NK-92 treated with Interleukin-12 subunit alpha and Interleukin-12 subunit beta, amount 100 ng/mL, for 24 hours (cell line): ENCODE results near the gene KPTN.
"Not testable (repeated sequence)": the region's sequence is repeated elsewhere in the genome, so short reads cannot be mapped to it uniquely, and the experiment has no call there.

Experiments used
- DNase-seq: peaks from one replicate; lab custom pipeline; 2025; lab: John Stamatoyannopoulos, UW

The KPTN gene

GRCh38 chr19:47491358-47492136 is 7.5 kb upstream of the KPTN start:
- no peak for DNase-seq

GRCh38 chr19:47490847-47491246 is 6.8 kb upstream of the KPTN start:
- no peak for DNase-seq

GRCh38 chr19:47490031-47490430 is 6.0 kb upstream of the KPTN start:
- no peak for DNase-seq

GRCh38 chr19:47489072-47489914 is 5.3 kb upstream of the KPTN start:
- DNase-seq: no peak

- no peak for DNase-seq
Measured at GRCh38 chr19:47487551-47488515, 3.8 kb upstream of the KPTN start.

- no peak for DNase-seq
Measured at GRCh38 chr19:47486900-47487299, 2.9 kb upstream of the KPTN start.

- DNase-seq: not testable (repeated sequence)
Measured at GRCh38 chr19:47486220-47486619, 2.2 kb upstream of the KPTN start.

- no peak for DNase-seq
Measured at GRCh38 chr19:47485210-47485609, 1.2 kb upstream of the KPTN start.

GRCh38 chr19:47483200-47483599 is 819 bp downstream of the KPTN start:
- DNase-seq: no peak

GRCh38 chr19:47481460-47482052 is 2.5 kb downstream of the KPTN start:
- DNase-seq: no peak

- DNase-seq: no peak
Measured at GRCh38 chr19:47480658-47481057, 3.4 kb downstream of the KPTN start.

DNA sequence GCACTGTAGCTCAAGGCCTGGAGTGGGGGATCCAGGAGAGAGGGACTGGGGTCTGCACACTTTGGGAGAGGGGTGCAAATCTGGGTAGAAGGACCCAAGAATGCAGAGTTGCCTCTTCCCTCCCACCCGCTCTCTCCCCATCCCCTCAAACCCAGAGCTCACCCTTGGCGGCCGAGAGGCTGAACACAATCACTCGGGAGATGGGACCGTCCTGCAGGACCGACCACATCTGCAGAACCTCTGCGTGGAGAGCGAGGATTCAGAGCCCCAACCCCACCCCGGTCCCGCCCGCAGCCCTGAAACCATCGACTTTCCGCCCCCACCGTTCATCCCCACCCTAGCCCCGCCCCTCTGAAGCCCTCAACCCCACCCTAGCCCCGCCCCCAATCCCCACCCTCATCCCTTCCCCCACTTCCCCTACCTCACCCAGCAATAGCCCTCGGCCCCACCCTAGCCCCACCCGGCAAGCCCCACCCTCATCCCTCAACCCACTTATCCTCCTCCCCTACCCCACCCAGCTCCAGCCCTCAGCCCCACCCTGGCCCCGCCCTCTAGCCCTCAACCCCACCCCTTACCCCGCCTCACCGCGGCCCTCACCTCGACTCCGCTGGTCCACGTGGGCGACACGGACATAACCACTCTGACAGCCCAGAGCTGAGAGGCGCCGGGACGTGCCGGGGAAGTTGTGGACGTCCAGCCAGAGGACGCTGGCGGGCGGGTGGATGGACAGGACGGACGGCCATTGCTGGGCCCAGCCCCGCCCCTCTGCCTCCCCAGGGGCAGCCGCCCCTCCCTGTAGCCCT is 4.1 kb downstream of the KPTN start:
- DNase-seq: no peak

DNA sequence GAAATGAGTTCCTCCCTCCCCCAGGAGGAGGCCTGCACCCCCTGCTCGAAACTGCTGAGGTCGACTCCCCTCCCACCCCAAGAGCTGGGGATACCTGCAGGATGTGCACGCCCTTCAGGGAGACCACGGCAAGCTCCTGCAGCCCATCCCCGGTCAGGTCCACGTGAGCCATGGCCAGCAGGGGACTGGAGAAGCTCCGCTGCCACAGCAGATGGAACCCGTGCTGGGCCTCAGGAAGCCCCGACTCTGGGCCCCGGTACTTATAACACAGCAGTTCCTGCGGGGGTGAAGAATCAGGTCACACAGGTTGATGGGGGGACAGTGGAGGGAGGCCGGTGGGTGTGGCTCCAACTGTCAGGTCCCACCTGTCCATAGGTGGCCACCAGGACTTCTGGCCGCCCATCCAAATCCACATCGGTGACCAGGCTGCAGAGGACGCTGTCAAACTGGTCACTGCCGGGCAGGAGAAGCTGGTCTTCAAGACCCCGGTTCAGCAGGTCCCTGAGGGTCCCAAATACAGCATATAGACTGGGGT is 7.5 kb downstream of the KPTN start:
- DNase-seq: no peak

GRCh38 chr19:47475465-47475864 is 8.6 kb downstream of the KPTN start:
- DNase-seq: no peak

GRCh38 chr19:47473336-47473735 is 10.7 kb downstream of the KPTN start:
- DNase-seq: no peak

DNA sequence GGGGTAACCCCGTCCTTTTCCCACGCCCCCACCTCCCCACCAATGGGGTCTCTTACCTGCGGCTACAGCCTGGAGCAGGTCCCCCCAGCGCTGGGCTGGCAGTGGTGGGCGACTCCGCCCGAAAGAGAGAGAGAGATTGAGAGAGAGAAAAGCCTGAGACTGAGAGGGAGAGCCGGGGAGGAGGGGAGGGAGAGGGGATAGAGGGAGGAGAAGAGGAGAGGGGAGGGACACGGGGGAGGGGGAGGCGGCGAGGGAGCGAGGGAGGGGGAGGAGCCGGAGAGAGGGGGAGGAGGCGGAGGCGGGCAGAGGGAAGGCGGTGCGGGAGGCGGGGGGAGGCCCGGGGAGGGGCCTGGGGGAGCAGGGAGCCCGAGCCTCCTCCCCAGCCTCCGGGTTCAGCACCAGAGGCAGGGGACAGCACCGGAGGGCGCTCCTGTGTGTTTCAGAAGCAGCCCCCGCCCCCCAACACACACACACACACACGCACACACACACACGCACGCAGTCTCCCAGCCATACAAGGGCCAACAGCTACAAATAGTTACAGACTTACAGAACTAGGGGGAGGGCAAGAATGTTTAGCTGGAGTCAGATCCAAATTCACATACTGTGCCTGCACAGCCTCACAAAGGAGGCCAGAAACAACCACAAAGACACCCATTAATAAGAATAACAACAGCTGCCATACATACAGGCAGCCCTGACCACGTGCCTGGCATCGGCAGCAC is 12.1 kb downstream of the KPTN start, which contains the start of gene SLC8A2:
Gene SLC8A2 (minus strand): TSS at position 161 of the 725 bp plus-strand sequence. CDS start 5,490 bp downstream, outside the sequence.
- DNase-seq: no peak

GRCh38 chr19:47471381-47471732 is 12.7 kb downstream of the KPTN start:
- DNase-seq: no peak

DNA sequence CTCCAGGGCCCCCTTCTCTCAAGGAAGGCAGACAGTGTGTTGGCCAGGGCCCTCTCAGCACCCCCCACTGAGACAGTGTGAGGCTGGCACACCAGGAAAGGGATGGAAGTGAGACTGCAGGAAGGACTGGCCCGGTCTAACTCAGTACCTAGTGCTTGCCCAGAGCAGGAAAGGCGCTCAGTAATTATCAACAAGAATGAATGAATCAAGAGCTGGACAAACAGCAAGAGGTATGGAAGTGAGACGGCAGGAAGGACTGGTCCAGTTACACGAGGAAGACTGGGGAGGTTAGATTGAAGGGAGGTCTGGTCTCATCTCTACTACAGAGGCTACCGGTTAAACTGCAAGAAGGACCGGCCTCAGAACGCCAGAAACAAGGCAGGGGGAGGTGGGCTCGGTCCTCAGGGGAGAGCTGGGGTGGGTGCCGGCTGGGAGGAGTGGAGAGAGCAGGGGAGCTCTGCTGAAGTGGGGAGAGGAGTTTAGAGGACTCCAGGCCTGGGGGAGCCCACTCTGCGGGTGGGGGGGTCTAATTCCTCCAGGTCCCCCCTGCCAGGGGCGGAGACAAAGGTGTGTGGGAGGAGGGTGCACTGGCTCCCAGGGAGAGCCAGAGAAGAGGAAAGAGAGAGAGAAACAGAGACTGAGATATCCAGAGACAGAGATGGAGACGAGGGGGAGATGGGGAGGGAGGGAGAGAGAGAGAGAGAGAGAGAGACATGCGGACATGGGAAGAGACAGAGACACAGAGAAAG is 13.4 kb downstream of the KPTN start:
- no peak for DNase-seq

DNA sequence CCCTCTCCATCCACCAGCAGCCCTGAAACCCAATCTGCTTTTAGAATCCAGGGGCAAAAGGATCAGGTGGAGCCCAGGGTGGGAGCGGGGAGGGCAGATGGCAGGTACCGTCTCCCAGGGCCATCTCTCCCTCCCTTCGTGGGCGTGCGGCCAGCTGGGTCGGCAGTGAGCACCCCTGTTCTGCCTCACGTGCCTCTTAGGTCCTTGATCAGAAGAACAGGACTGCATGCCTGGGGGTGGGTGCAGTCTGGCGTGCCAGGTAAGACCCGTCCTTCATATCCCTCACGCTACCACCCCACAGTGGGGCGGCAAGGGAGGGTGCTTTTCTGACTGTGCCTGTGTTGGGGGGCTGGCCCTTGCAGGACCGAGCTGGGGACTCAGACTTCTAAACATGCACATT is 14.3 kb downstream of the KPTN start:
- no peak for DNase-seq
